ENCODE measurements around the gene DDAH1.

GRCh38 chr1:85421179-85421578, 43.8 kb downstream of the DDAH1 start:
- TF ChIP-seq TAF1 (IDR thresholded peaks at IDR 0.05; ENCODE audit: borderline replicate concordance, low read depth, low read length) = no peak
- no peak for TF ChIP-seq POLR2AphosphoS5 (IDR thresholded peaks at IDR 0.05; ENCODE audit: low read depth, low read length)
- no peak for TF ChIP-seq POLR2A (IDR thresholded peaks at IDR 0.05; ENCODE audit: low read depth, low read length)
